PC-9 (cell line): ENCODE results near the gene METRN. TPM values are rescaled to one million over a fixed set of nuclear protein-coding genes. Genes with fewer than 3 reads are reported as not detected.
A peak's percentile ranks its signal among the peaks of the same experiment; 100 is the strongest.

Experiments
- BruUV-seq: library from RNA; stranded (reverse); fragments of 400-500 nt; replicated peaks from 2 replicates; lab custom pipeline; 2021; lab: Mats Ljungman, UMichigan
- CTCF ChIA-PET: fragments of 300-600 bp; sonication (Branson Sonifier 250); formaldehyde crosslinking; loops from one replicate; lab custom pipeline; 2022; ENCODE audit warnings: antibody characterized with exemption; lab: Charles Lee
- POLR2A ChIA-PET: fragments of 300-600 bp; sonication (Branson Sonifier 250); formaldehyde crosslinking; loops from one replicate; lab custom pipeline; 2022; ENCODE audit warnings: antibody characterized with exemption; ENCODE audit not compliant: unreplicated experiment; lab: Charles Lee
- DNase-seq, 2 experiments: peaks; one replicate each; pipeline versions ENCODE4 v3.0.0 to v3.0.0-alpha.2; 2015 to 2022; ENCODE audit warnings: mixed read lengths in 1 of 2
- H2AFZ ChIP-seq: fragments of 200-600 bp; sonication (generic); 2 replicates; pipeline ENCODE4 v1.8.1; 2017; ENCODE audit warnings: antibody characterized with exemption
- H3F3A ChIP-seq: fragments of 200-600 bp; sonication (generic); 2 replicates; pipeline ENCODE4 v1.8.1; 2017; ENCODE audit warnings: antibody characterized with exemption, mild to moderate bottlenecking, low read depth; ENCODE audit not compliant: insufficient read depth
- H3K27ac ChIP-seq: fragments of 200-600 bp; sonication (generic); 2 replicates; pipeline ENCODE4 v1.6.1; 2016; ENCODE audit warnings: mixed run types
- H3K27me3 ChIP-seq: fragments of 200-600 bp; sonication (generic); 2 replicates; pipeline ENCODE4 v1.6.1; 2016; ENCODE audit warnings: low read depth, mixed run types; ENCODE audit not compliant: insufficient read depth
- H3K36me3 ChIP-seq: fragments of 200-600 bp; sonication (generic); 2 replicates; pipeline ENCODE4 v1.6.1; 2016; ENCODE audit warnings: low read depth, mixed run types
- H3K4me1 ChIP-seq: fragments of 200-600 bp; sonication (generic); replicated peaks from 2 replicates; pipeline ENCODE4 v1.6.1; 2016; ENCODE audit warnings: mixed run types; ENCODE audit not compliant: insufficient read depth
- H3K4me2 ChIP-seq: fragments of 200-600 bp; sonication (generic); 2 replicates; pipeline ENCODE4 v1.6.1; 2017; ENCODE audit warnings: mixed run types
- H3K4me3 ChIP-seq: fragments of 200-600 bp; sonication (generic); 2 replicates; pipeline ENCODE4 v1.6.1; 2016; ENCODE audit warnings: mixed run types
- H3K79me2 ChIP-seq: fragments of 200-600 bp; sonication (generic); 2 replicates; pipeline ENCODE4 v1.6.1; 2017; ENCODE audit warnings: low read depth, mixed run types
- H3K9me2 ChIP-seq: fragments of 200-600 bp; sonication (generic); 2 replicates; pipeline ENCODE4 v1.8.1; 2017; ENCODE audit warnings: mild to moderate bottlenecking; ENCODE audit not compliant: insufficient read depth
- H3K9me3 ChIP-seq: fragments of 200-600 bp; sonication (generic); 2 replicates; pipeline ENCODE4 v1.8.1; 2016; ENCODE audit warnings: low read depth; ENCODE audit not compliant: insufficient read depth
- H4K20me1 ChIP-seq: fragments of 200-600 bp; sonication (generic); 2 replicates; pipeline ENCODE4 v1.8.1; 2017; ENCODE audit not compliant: insufficient read depth
- EZH2 ChIP-seq: fragments of 200-600 bp; sonication (generic); IDR thresholded peaks from 2 replicates; pipeline ENCODE4 v1.8.0; 2017; ENCODE audit warnings: antibody characterized with exemption, low read depth
- intact Hi-C: fragments of 100-400 bp; cut with micrococcal nuclease; formaldehyde crosslinking; loops from one replicate; pipeline ENCODE4 v1.10.0; 2022; ENCODE audit not compliant: unreplicated experiment
- total RNA-seq: library from RNA; stranded (reverse); gene quantifications from 2 replicates; pipeline ENCODE4 v1.2.3, GENCODE V29; 2021
- TF ChIP-seq, protein P1 (sequence below): fragments of 200-600 bp; sonication (generic); conservative IDR thresholded peaks from 2 replicates; pipeline ENCODE4 v1.6.1; 2017; ENCODE audit warnings: mixed run types, antibody characterized with exemption, mild to moderate bottlenecking, moderate library complexity

The METRN gene
- total RNA-seq, 1 experiment from 2014 or later = 77.5 TPM

- no peaks in the 10 kb centered on the region for H3K4me1 ChIP-seq
- no peaks in the 10 kb centered on the region for H3K9me2 ChIP-seq
- DNase-seq = no peak
- no peak overlapping the region for H3K27ac ChIP-seq
- ChIA-PET POLR2A (no interaction called here), CTCF (no interaction called here)
- no peak overlapping the region for H2AFZ ChIP-seq
- TF ChIP-seq, protein P1, sequence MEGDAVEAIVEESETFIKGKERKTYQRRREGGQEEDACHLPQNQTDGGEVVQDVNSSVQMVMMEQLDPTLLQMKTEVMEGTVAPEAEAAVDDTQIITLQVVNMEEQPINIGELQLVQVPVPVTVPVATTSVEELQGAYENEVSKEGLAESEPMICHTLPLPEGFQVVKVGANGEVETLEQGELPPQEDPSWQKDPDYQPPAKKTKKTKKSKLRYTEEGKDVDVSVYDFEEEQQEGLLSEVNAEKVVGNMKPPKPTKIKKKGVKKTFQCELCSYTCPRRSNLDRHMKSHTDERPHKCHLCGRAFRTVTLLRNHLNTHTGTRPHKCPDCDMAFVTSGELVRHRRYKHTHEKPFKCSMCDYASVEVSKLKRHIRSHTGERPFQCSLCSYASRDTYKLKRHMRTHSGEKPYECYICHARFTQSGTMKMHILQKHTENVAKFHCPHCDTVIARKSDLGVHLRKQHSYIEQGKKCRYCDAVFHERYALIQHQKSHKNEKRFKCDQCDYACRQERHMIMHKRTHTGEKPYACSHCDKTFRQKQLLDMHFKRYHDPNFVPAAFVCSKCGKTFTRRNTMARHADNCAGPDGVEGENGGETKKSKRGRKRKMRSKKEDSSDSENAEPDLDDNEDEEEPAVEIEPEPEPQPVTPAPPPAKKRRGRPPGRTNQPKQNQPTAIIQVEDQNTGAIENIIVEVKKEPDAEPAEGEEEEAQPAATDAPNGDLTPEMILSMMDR = no peak
- TF ChIP-seq EZH2 = no peak
- intact Hi-C loops = no loop called here
- H3K27me3 ChIP-seq = no peaks in the 10 kb centered on the region
- H3K4me3 ChIP-seq = no peak overlapping the region
- H3K36me3 ChIP-seq = no peaks in the 10 kb centered on the region
- H3K79me2 ChIP-seq = no peaks in the 10 kb centered on the region
- 0 out of 2 replicates have a peak, but pooled peaks cover 4% of the 10 kb centered on the region for H3F3A ChIP-seq
- H3K4me2 ChIP-seq = no peak overlapping the region
- H3K9me3 ChIP-seq = no peaks in the 10 kb centered on the region
- no peaks in the 10 kb centered on the region for H4K20me1 ChIP-seq
- no TSS peak for BruUV-seq
These were observed 33.2 kb downstream of the METRN start for GRCh38 chr16:747978-748746.

DNA sequence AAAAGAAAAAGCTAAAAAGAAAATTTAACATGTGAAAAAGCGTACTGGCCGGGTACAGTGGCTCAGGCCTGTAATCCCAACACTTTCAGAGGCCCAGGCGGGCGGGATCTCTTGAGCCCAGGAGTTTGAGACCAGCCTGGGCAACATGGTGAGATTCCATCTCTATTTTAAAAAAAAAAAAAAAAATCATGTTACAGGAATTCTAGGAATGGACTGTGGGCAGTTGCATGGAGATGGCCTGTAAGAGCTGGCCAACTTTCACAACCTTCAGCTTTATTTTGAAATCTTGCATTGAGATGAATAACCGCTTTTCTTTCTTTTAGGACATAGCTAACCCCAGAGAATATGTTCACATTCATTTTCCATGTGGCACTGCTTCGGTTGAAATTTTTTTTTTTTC is 34.1 kb downstream of the METRN start:
- Histone ChIP-seq H3K27ac (no peak overlapping the region), H3K4me1 (no peaks in the 10 kb centered on the region), H3K9me2 (no peaks in the 10 kb centered on the region), H3K27me3 (no peaks in the 10 kb centered on the region), H3K9me3 (no peaks in the 10 kb centered on the region), H3K36me3 (no peaks in the 10 kb centered on the region), H4K20me1 (no peaks in the 10 kb centered on the region; the same call in 1 of the 2 replicates), H3K79me2 (no peaks in the 10 kb centered on the region), H2AFZ (no peak overlapping the region), H3K4me3 (no peak overlapping the region), H3K4me2 (no peak overlapping the region), H3F3A (0 out of 2 replicates have a peak, but pooled peaks cover 4% of the 10 kb centered on the region)
- DNase-seq = peak in 1 of 2 experiments; percentile 50
- no peak for TF ChIP-seq EZH2
- TF ChIP-seq, protein P1 = no peak
- POLR2A ChIA-PET = interaction anchor here (0.7 to 0.8 kb wide), 3 partner anchors 10 to 37 kb away, joined by 9 to 24 read pairs (median 23); partner anchors contain the start of gene MSLN
- intact Hi-C loops = no loop called here
- BruUV-seq = no TSS peak
- CTCF ChIA-PET = interaction anchor here (0.6 kb wide), 1 partner anchor 710 kb away, joined by 5 read pairs; no protein-coding TSS in a partner anchor

GRCh38 chr16:750485-750884 is 35.6 kb downstream of the METRN start:
- Histone ChIP-seq H3K79me2 (no peaks in the 10 kb centered on the region), H3K27ac (no peak overlapping the region), H3K36me3 (no peaks in the 10 kb centered on the region), H3K9me3 (no peaks in the 10 kb centered on the region), H3K27me3 (no peaks in the 10 kb centered on the region), H3K4me1 (no peaks in the 10 kb centered on the region), H3F3A (0 out of 2 replicates have a peak, but pooled peaks cover 4% of the 10 kb centered on the region), H4K20me1 (no peaks in the 10 kb centered on the region; the same call in 1 of the 2 replicates), H3K4me3 (no peak overlapping the region), H2AFZ (no peak overlapping the region), H3K9me2 (no peaks in the 10 kb centered on the region), H3K4me2 (no peak overlapping the region)
- no peak for DNase-seq
- intact Hi-C loops = no loop called here
- no TSS peak for BruUV-seq
- TF ChIP-seq, protein P1 = no peak
- no peak for TF ChIP-seq EZH2
- POLR2A ChIA-PET = no interaction called here
- CTCF ChIA-PET = no interaction called here
